Measurements from ENCODE around the gene CSE1L. TPM values are rescaled to one million over a fixed set of nuclear protein-coding genes. Genes with fewer than 3 reads are reported as not detected.
"Not testable (repeated sequence)": the region's sequence is repeated elsewhere in the genome, so short reads cannot be mapped to it uniquely, and the experiment has no call there.

CSE1L gene
- total RNA-seq, 1 donor from 2014 or later: 13.6 TPM

GRCh38 chr20:49118307-49118706, 72.2 kb downstream of the CSE1L start:
- TF ChIP-seq CTCF (IDR thresholded peaks at IDR 0.05): no peak
- Histone ChIP-seq H3K27me3 (no peaks in the 10 kb centered on the region), H3K9me3 (no peaks in the 10 kb centered on the region), H3K36me3 (peaks cover 75 to 92% of the 10 kb centered on the region in 2 donors), H3K27ac (no peak overlapping the region), H3K4me1 (no peaks in the 10 kb centered on the region), H3K4me3 (no peak overlapping the region)
- no peak for DNase-seq (ENCODE audit: low spot score in 2 of 2)
- intact Hi-C loops (cut with DNase I): no loop called here

- DNase-seq (ENCODE audit: low spot score in 2 of 2): no peak
- Histone ChIP-seq H3K4me1 (no peaks in the 10 kb centered on the region), H3K4me3 (no peak overlapping the region), H3K27ac (no peak overlapping the region), H3K9me3 (no peaks in the 10 kb centered on the region), H3K27me3 (no peaks in the 10 kb centered on the region), H3K36me3 (peaks cover 73 to 89% of the 10 kb centered on the region in 2 donors)
- no peak for TF ChIP-seq CTCF (IDR thresholded peaks at IDR 0.05)
- intact Hi-C loops (cut with DNase I): no loop called here
Measured at GRCh38 chr20:49119988-49120387, 73.9 kb downstream of the CSE1L start.

- intact Hi-C loops (cut with DNase I): no loop called here
- Histone ChIP-seq H3K4me3 (no peak overlapping the region), H3K9me3 (no peaks in the 10 kb centered on the region), H3K27me3 (no peaks in the 10 kb centered on the region), H3K4me1 (no peaks in the 10 kb centered on the region), H3K27ac (no peak overlapping the region), H3K36me3 (peaks cover 55 to 73% of the 10 kb centered on the region in 2 donors)
- TF ChIP-seq CTCF (IDR thresholded peaks at IDR 0.05): no peak
- no peak for DNase-seq (ENCODE audit: low spot score in 2 of 2)
Measured at GRCh38 chr20:49122920-49123319, 76.8 kb downstream of the CSE1L start.

GRCh38 chr20:49123982-49124381, 77.9 kb downstream of the CSE1L start:
- Histone ChIP-seq H3K4me1 (no peaks in the 10 kb centered on the region), H3K27ac (no peak overlapping the region), H3K9me3 (no peaks in the 10 kb centered on the region), H3K36me3 (peaks cover 45 to 62% of the 10 kb centered on the region in 2 donors), H3K4me3 (no peak overlapping the region), H3K27me3 (no peaks in the 10 kb centered on the region)
- intact Hi-C loops (cut with DNase I): no loop called here
- TF ChIP-seq CTCF (IDR thresholded peaks at IDR 0.05): no peak
- DNase-seq (ENCODE audit: low spot score in 2 of 2): no peak

GRCh38 chr20:49132995-49133478, 86.9 kb downstream of the CSE1L start:
- no peaks in the 10 kb centered on the region for H3K27me3 ChIP-seq
- peaks cover 7 to 15% of the 10 kb centered on the region in 2 donors for H3K36me3 ChIP-seq
- H3K9me3 ChIP-seq: no peaks in the 10 kb centered on the region
- H3K4me3 ChIP-seq: no peak overlapping the region
- H3K4me1 ChIP-seq: peaks cover 0 to 3% of the 10 kb centered on the region in 2 donors
- TF ChIP-seq CTCF (IDR thresholded peaks at IDR 0.05): peak; percentile 41 to 68 (median 56)
- intact Hi-C loops (cut with DNase I): loop anchor here (1.0 kb wide), 2 partner anchors 55 to 84 kb away; partner anchors contain the start of gene STAU1
- H3K27ac ChIP-seq: peak overlapping the region in 1 of 2 donors; percentile 17
- no peak for DNase-seq (ENCODE audit: low spot score in 2 of 2)

- no peak for TF ChIP-seq CTCF (IDR thresholded peaks at IDR 0.05)
Measured at GRCh38 chr20:49133571-49133970, 87.5 kb downstream of the CSE1L start.

GRCh38 chr20:49134797-49135196, 88.7 kb downstream of the CSE1L start:
- H3K9me3 ChIP-seq; intact Hi-C loops (cut with DNase I); H3K4me3 ChIP-seq; H3K27ac ChIP-seq; H3K4me1 ChIP-seq; DNase-seq (ENCODE audit: low spot score in 2 of 2); H3K27me3 ChIP-seq: not testable (repeated sequence)
- peaks cover 7 to 21% of the 10 kb centered on the region in 2 donors for H3K36me3 ChIP-seq

More at GRCh38 chr20:49133571-49133970, 87.5 kb downstream of the CSE1L start:
- H3K27me3 ChIP-seq: no peaks in the 10 kb centered on the region
- H3K9me3 ChIP-seq: no peaks in the 10 kb centered on the region
- H3K36me3 ChIP-seq: peaks cover 7 to 15% of the 10 kb centered on the region in 2 donors
- DNase-seq (ENCODE audit: low spot score in 2 of 2): no peak
- intact Hi-C loops (cut with DNase I): loop anchor here (1.0 kb wide), 2 partner anchors 55 to 84 kb away; partner anchors contain the start of gene STAU1
- H3K4me1 ChIP-seq: peaks cover 0 to 3% of the 10 kb centered on the region in 2 donors
- H3K4me3 ChIP-seq: no peak overlapping the region
- H3K27ac ChIP-seq: peak overlapping the region in 1 of 2 donors; percentile 17

All from ascending aorta (tissue), 2 donors.